ENCODE measurements around the gene NSMCE3. TPM values are rescaled to one million over a fixed set of nuclear protein-coding genes. Genes with fewer than 3 reads are reported as not detected.
"Not testable (repeated sequence)": the region's sequence is repeated elsewhere in the genome, so short reads cannot be mapped to it uniquely, and the experiment has no call there.

Gene NSMCE3
- total and polyA plus RNA-seq, 12 donors = 8.0 to 16.9 (median 12.9) TPM

DNA sequence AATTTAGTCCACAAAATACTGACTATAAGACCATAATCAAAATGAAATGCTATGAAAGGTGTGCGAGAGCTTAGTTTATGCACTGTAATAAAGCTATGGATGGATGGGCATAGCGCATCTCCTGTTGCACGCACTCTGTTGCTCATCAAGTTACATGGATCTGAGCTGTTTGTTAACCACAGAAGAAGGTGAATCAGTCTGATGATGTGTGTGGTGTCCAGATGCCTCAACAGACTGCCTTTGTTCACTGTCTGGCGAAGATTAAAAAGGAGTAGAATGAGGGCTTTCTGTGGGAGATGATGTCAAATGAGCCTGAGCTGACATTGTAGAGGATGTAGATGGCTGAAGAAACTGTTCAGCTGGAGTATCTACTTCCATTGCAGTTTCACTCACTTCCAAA is 36.1 kb downstream of the NSMCE3 start:
- intact Hi-C loops (cut with DNase I) = no loop called here
- H3K4me1 ChIP-seq (replicated peaks in 1 of 2) = no peaks in the 10 kb centered on the region
- H3K36me3 ChIP-seq (replicated peaks in 1 of 2) = no peaks in the 10 kb centered on the region
- WGBS, 4 donors = 77 to 92% (median 89%) methylated on average over 4 of the region's 4 CpGs
- no peak for TF ChIP-seq POLR2A (IDR thresholded peaks at IDR 0.05)
- TF ChIP-seq, protein P1, sequence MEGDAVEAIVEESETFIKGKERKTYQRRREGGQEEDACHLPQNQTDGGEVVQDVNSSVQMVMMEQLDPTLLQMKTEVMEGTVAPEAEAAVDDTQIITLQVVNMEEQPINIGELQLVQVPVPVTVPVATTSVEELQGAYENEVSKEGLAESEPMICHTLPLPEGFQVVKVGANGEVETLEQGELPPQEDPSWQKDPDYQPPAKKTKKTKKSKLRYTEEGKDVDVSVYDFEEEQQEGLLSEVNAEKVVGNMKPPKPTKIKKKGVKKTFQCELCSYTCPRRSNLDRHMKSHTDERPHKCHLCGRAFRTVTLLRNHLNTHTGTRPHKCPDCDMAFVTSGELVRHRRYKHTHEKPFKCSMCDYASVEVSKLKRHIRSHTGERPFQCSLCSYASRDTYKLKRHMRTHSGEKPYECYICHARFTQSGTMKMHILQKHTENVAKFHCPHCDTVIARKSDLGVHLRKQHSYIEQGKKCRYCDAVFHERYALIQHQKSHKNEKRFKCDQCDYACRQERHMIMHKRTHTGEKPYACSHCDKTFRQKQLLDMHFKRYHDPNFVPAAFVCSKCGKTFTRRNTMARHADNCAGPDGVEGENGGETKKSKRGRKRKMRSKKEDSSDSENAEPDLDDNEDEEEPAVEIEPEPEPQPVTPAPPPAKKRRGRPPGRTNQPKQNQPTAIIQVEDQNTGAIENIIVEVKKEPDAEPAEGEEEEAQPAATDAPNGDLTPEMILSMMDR (IDR thresholded peaks at IDR 0.05) = no peak
- no peaks in the 10 kb centered on the region for H3K9me3 ChIP-seq (replicated peaks in 1 of 3)
- H3K4me3 ChIP-seq = no peak overlapping the region
- no peak for DNase-seq
- H3K27me3 ChIP-seq = no peaks in the 10 kb centered on the region
- no peak overlapping the region for H3K27ac ChIP-seq

DNA sequence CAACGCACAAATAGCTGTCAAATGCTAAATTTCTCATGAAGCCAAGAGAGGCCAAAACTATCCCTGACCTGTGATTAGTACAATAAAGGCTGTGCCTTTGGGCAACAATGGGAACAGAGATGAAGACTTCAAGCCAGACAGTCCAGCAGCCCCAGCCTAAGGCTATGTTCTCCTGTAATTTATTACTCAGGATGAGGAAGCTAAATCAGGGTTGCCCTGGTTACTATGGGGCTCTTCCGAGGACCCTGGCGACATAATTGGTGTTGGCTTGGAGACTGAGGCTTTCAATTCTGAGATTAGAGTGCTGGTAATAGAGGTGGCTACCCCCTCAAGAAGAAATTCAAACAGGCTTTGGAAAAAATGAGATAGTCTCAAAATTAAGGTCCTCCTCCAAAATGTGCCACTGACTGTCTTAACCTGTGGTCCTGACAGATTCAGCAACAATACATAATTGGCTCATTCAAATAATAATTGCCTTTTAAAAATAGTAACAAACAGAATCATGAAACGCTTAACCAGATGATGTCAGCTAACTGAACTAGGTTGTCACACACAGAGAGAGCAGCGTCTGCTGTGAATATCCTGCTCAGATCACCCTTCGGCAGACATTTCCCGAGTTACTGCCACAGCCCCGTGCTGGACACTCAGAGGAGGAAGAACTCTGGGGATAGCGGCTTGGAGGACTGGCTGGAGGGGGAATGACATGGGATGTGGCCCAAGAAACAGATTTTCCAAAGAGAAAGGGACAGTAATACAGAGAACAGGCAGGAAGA is 43.0 kb downstream of the NSMCE3 start:
- intact Hi-C loops (cut with DNase I) = no loop called here
- peak in 1 of 7 donors; percentile 83 for DNase-seq
- WGBS, 4 donors = 43 to 49% (median 46%) methylated on average over 9 of the region's 9 CpGs
- Histone ChIP-seq H3K4me1 (replicated peaks in 1 of 2) (no peaks in the 10 kb centered on the region), H3K36me3 (replicated peaks in 1 of 2) (no peaks in the 10 kb centered on the region), H3K27me3 (no peaks in the 10 kb centered on the region), H3K4me3 (no peak overlapping the region), H3K9me3 (replicated peaks in 1 of 3) (no peaks in the 10 kb centered on the region), H3K27ac (peak overlapping the region in 1 of 5 donors; percentile 72)
- TF ChIP-seq, protein P1 (IDR thresholded peaks at IDR 0.05) = no peak
- no peak for TF ChIP-seq POLR2A (IDR thresholded peaks at IDR 0.05)

DNA sequence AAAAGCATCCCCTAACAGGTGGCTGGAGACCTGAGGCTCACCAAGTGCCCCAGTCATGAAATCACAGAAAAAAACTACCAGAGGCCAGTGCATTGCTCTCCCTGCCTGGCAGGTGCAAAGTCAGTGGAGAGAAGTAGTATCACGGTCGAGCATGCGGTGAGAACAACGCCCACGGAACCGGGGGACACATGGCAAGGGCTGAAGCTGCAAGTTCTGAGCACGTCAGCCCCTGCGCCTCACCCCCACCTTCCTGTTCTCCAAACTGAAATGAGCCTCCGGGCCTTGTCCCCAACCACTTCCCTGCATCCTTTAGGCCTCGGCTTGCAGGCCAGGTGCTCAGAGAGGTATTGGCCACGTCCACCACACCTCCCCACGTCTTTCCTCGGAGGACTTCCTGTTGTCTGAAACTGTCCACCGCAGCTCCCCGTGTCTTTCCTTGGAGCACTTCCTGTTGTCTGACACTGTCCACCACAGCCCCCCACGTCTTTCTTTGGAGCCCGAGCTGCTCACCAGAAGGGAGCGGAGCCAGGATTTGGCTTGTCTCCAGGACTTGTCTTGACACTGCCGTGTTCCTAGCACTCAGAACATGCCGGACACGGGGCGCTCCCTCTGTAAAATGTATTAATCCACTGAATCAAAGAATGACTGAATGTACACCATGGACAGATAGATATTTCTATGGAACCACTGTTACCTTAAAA is 43.9 kb downstream of the NSMCE3 start:
- TF ChIP-seq, protein P1 (IDR thresholded peaks at IDR 0.05) = no peak
- TF ChIP-seq POLR2A (IDR thresholded peaks at IDR 0.05) = no peak
- H3K27ac ChIP-seq = peak overlapping the region in 1 of 5 donors; percentile 44
- H3K27me3 ChIP-seq = no peaks in the 10 kb centered on the region
- no peaks in the 10 kb centered on the region for H3K36me3 ChIP-seq (replicated peaks in 1 of 2)
- WGBS, 4 donors = 62 to 72% (median 71%) methylated on average over 16 to 22 of the region's 22 CpGs
- intact Hi-C loops (cut with DNase I) = no loop called here
- peak in 1 of 7 donors; percentile 72 for DNase-seq
- H3K4me3 ChIP-seq = no peak overlapping the region
- H3K9me3 ChIP-seq (replicated peaks in 1 of 3) = no peaks in the 10 kb centered on the region
- no peaks in the 10 kb centered on the region for H3K4me1 ChIP-seq (replicated peaks in 1 of 2)

DNA sequence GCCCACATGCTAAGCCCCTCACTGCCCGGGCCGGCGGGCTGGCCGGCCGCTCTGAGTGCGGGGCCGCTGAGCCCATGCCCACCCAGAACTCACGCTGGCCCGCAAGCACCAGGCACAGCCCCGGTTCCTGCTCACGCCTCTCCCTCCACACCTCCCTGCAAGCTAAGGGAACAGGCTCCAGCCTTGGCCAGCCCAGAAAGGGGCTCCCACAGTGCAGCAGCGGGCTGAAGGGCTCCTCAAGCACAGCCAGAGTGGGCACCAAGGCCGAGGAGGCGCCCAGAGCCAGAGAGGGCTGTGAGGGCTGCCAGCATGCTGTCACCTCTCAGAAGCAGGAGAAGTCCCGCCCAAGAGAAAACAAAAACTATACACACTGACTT is 44.6 kb downstream of the NSMCE3 start:
- intact Hi-C loops (cut with DNase I); DNase-seq; H3K4me3 ChIP-seq; H3K27ac ChIP-seq; H3K36me3 ChIP-seq (replicated peaks in 1 of 2); H3K27me3 ChIP-seq; H3K9me3 ChIP-seq (replicated peaks in 1 of 3); H3K4me1 ChIP-seq (replicated peaks in 1 of 2): not testable (repeated sequence)
- WGBS, 4 donors = 77 to 88% (median 88%) methylated on average over 11 to 15 of the region's 15 CpGs

DNA sequence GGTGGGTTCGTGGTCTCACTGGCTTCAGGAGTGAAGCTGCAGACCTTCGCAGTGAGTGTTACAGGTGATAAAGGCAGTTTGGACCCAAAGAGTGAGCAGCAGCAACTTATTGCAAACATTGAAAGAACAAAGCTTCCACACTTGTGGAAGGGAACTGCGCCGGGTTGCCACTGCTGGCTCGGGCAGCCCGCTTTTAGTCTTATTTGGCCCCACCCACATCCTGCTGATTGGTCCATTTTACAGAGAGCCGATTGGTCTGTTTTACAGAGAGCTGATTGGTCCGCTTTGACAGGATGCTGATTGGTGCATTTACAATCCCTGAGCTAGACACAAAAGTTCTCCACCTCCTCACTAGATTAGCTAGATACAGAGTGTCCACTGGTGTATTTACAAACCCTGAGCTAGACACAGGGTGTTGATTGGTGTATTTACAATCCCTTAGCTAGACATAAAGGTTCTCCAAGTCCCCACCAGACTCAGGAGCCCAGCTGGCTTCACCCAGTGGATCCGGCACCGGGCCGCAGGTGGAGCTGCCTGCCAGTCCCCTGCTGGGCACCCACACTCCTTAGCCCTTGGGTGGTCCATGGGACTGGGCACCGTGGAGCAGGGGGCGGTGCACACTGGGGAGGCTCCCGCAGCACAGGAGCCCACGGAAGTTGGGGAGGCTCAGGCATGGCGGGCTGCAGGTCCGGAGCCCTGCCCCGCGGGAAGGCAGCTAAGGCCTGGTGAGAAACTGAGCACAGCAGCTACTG is 45.2 kb downstream of the NSMCE3 start:
- intact Hi-C loops (cut with DNase I); H3K27me3 ChIP-seq; H3K9me3 ChIP-seq (replicated peaks in 1 of 3); H3K27ac ChIP-seq; DNase-seq; H3K36me3 ChIP-seq (replicated peaks in 1 of 2); H3K4me1 ChIP-seq (replicated peaks in 1 of 2); H3K4me3 ChIP-seq: not testable (repeated sequence)
- WGBS, 4 donors = 64 to 91% (median 86%) methylated on average over 7 to 19 of the region's 19 CpGs

Data from adrenal gland (tissue), 12 donors.